HL-60 (cell line): ENCODE results near the gene ATP1A2.

Experiments
- CTCF ChIP-seq: IDR thresholded peaks from one replicate; pipeline ENCODE4 v1.5.1; 2011; ENCODE audit warnings: low read length, control low read depth, inconsistent platforms; ENCODE audit not compliant: insufficient read depth
- REST ChIP-seq: IDR thresholded peaks from 2 replicates; pipeline ENCODE4 v1.6.1; 2012; ENCODE audit warnings: low read depth; ENCODE audit not compliant: insufficient replicate concordance

GRCh38 chr1:160149716-160150115 lies 34.2 kb downstream of the ATP1A2 start:
- TF ChIP-seq CTCF (no peak), REST (no peak)
